ENCODE data around the gene EML6. TPM values are rescaled to one million over a fixed set of nuclear protein-coding genes. Genes with fewer than 3 reads are reported as not detected.

The EML6 gene
- total RNA-seq, 1 experiment from 2014 or later: 5.2 TPM

DNA sequence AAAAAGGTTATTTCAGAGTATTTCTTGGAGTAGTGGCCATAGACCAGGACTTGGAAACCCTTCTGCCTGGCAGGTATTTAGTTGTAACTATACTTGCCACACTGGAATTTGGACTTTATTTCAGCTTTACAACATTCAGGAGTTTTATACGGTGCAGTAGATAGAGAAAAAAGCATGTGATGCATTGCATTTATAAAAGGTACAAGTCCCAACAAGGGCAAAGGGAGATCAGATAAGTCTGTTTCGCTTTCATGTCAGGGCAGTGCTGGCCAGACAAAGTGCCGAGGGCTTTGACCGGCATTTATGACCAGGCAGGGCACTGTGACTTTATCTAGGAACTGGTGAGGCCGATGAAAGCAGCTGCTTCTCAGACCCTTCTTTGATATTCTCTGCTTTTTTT lies 181.4 kb downstream of the EML6 start:
- peak overlapping the region; percentile 25 for H3K4me3 Mint-ChIP-seq (ENCODE audit: unreplicated experiment)
- DNase-seq: peak; percentile 64 to 84

GRCh38 chr2:54906716-54907115 lies 183.3 kb downstream of the EML6 start:
- H3K4me1 ChIP-seq: peaks cover 37% of the 10 kb centered on the region
- ChIA-PET CTCF (no interaction called here), POLR2A (no interaction called here)
- H3K36me3 ChIP-seq (ENCODE audit: control insufficient read depth, insufficient read depth, low read length): no peaks in the 10 kb centered on the region
- Mint-ChIP-seq H3K27ac (ENCODE audit: unreplicated experiment) (no peak overlapping the region), H3K4me3 (ENCODE audit: unreplicated experiment) (no peak overlapping the region), H3K4me1 (ENCODE audit: low read depth, unreplicated experiment) (peaks cover 24% of the 10 kb centered on the region), H3K27me3 (ENCODE audit: insufficient read depth, unreplicated experiment) (no peaks in the 10 kb centered on the region), H3K9me3 (ENCODE audit: unreplicated experiment) (no peaks in the 10 kb centered on the region), H3K36me3 (ENCODE audit: insufficient read depth, unreplicated experiment) (no peaks in the 10 kb centered on the region)
- no TSS peak for BruUV-seq (replicated peaks)
- no peak for DNase-seq
- no peaks in the 10 kb centered on the region for H3K27me3 ChIP-seq (replicated peaks; ENCODE audit: control insufficient read depth, insufficient read depth, low read length)
- no peak overlapping the region for H3K4me3 ChIP-seq (ENCODE audit: low read depth, low read length)
- H3K9me3 ChIP-seq: no peaks in the 10 kb centered on the region
- intact Hi-C loops (cut with micrococcal nuclease; ENCODE audit: unreplicated experiment): no loop called here
- no peak for TF ChIP-seq CTCF (IDR thresholded peaks at IDR 0.05; ENCODE audit: insufficient read depth in 1 of 2, low read depth in 1 of 2, low read length in 1 of 2, severe bottlenecking in 1 of 2, unreplicated experiment in 1 of 2)

More for the DNA sequence above, 181.4 kb downstream of the EML6 start:
- TF ChIP-seq CTCF (IDR thresholded peaks at IDR 0.05; ENCODE audit: insufficient read depth in 1 of 2, low read depth in 1 of 2, low read length in 1 of 2, severe bottlenecking in 1 of 2, unreplicated experiment in 1 of 2): no peak
- H3K4me3 ChIP-seq (ENCODE audit: low read depth, low read length): no peak overlapping the region
- peaks cover 53% of the 10 kb centered on the region for H3K4me1 ChIP-seq
- Mint-ChIP-seq H3K27ac (ENCODE audit: unreplicated experiment) (peak overlapping the region; percentile 31), H3K36me3 (ENCODE audit: insufficient read depth, unreplicated experiment) (no peaks in the 10 kb centered on the region), H3K4me1 (ENCODE audit: low read depth, unreplicated experiment) (peaks cover 24% of the 10 kb centered on the region), H3K9me3 (ENCODE audit: unreplicated experiment) (no peaks in the 10 kb centered on the region), H3K27me3 (ENCODE audit: insufficient read depth, unreplicated experiment) (no peaks in the 10 kb centered on the region)
- H3K27me3 ChIP-seq (replicated peaks; ENCODE audit: control insufficient read depth, insufficient read depth, low read length): no peaks in the 10 kb centered on the region
- BruUV-seq (replicated peaks): no TSS peak
- POLR2A ChIA-PET: interaction anchor here (0.6 kb wide), 1 partner anchor 311 kb away, joined by 4 read pairs; no protein-coding TSS in a partner anchor
- H3K9me3 ChIP-seq: no peaks in the 10 kb centered on the region
- CTCF ChIA-PET: interaction anchor here (0.7 kb wide), 1 partner anchor 287 kb away, joined by 3 read pairs; no protein-coding TSS in a partner anchor
- intact Hi-C loops (cut with micrococcal nuclease; ENCODE audit: unreplicated experiment): loop anchor here (5.0 kb wide), 1 partner anchor 62 kb away; no protein-coding TSS in a partner anchor
- H3K36me3 ChIP-seq (ENCODE audit: control insufficient read depth, insufficient read depth, low read length): no peaks in the 10 kb centered on the region

DNA sequence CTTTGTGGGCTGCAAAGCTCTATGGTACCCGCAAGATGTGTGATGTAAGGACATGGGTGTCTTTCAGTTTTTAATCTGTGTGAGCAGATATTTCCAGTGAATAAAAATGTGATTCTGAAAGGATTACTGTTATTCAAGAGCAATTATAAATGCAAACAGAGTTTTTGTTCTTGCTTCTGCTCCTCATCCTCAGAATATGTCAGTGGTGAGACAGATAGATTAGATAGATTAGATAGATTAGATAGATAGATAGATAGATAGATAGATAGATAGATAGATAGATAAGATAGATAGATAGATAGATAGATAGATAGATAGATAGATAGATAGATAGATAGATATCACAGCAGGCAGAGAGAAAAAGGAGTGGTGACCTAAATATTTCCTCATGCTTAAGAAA lies 184.2 kb downstream of the EML6 start:
- Mint-ChIP-seq H3K27ac (ENCODE audit: unreplicated experiment) (no peak overlapping the region), H3K36me3 (ENCODE audit: insufficient read depth, unreplicated experiment) (no peaks in the 10 kb centered on the region), H3K9me3 (ENCODE audit: unreplicated experiment) (no peaks in the 10 kb centered on the region), H3K27me3 (ENCODE audit: insufficient read depth, unreplicated experiment) (no peaks in the 10 kb centered on the region), H3K4me3 (ENCODE audit: unreplicated experiment) (no peak overlapping the region), H3K4me1 (ENCODE audit: low read depth, unreplicated experiment) (peaks cover 24% of the 10 kb centered on the region)
- intact Hi-C loops (cut with micrococcal nuclease; ENCODE audit: unreplicated experiment): no loop called here
- no peak for TF ChIP-seq CTCF (IDR thresholded peaks at IDR 0.05; ENCODE audit: insufficient read depth in 1 of 2, low read depth in 1 of 2, low read length in 1 of 2, severe bottlenecking in 1 of 2, unreplicated experiment in 1 of 2)
- Histone ChIP-seq H3K27me3 (replicated peaks; ENCODE audit: control insufficient read depth, insufficient read depth, low read length) (no peaks in the 10 kb centered on the region), H3K36me3 (ENCODE audit: control insufficient read depth, insufficient read depth, low read length) (no peaks in the 10 kb centered on the region), H3K4me1 (peaks cover 34% of the 10 kb centered on the region), H3K9me3 (no peaks in the 10 kb centered on the region), H3K4me3 (ENCODE audit: low read depth, low read length) (no peak overlapping the region)
- ChIA-PET CTCF (interaction anchor here (0.7 to 1.4 kb wide), 2 partner anchors 8 to 266 kb away, joined by 3 read pairs; no protein-coding TSS in a partner anchor), POLR2A (no interaction called here)
- no peak for DNase-seq
- no TSS peak for BruUV-seq (replicated peaks)

Data from Caco-2 (cell line).